Activated CD8-positive, alpha-beta T cell treated with anti-CD3 and anti-CD28 coated beads, Interleukin-2, amount 10 ng/mL, durations not matched to agents 7 days and 5 days (primary cell): ENCODE measurements around the gene APBB1. TPM values are rescaled to one million over a fixed set of nuclear protein-coding genes. Genes with fewer than 3 reads are reported as not detected.
A peak's percentile ranks its signal among the peaks of the same experiment; 100 is the strongest.

Source experiments
- ATAC-seq: fragments of 150-1000 bp; cut with Tn5 transposase; one replicate; pipeline ENCODE4 v1.10.0; 2021; ENCODE audit warnings: moderate library complexity
- CTCF ChIA-PET: fragments of 350-600 bp; sonication (Branson Sonifier 250); formaldehyde crosslinking; loops from one replicate; lab custom pipeline; 2021; ENCODE audit warnings: antibody characterized with exemption; lab: Charles Lee
- POLR2A ChIA-PET: fragments of 350-600 bp; sonication (Branson Sonifier 250); formaldehyde crosslinking; loops from one replicate; lab custom pipeline; 2021; ENCODE audit warnings: antibody characterized with exemption; lab: Charles Lee
- DNase-seq: peaks from one replicate; pipeline ENCODE4 v3.0.0-alpha.2; 2020
- H3K27ac Mint-ChIP-seq: one replicate; pipeline ENCODE4 v1.8.0; 2021; ENCODE audit warnings: mild to moderate bottlenecking, mixed read lengths
- H3K27me3 Mint-ChIP-seq: one replicate; pipeline ENCODE4 v1.8.0; 2021; ENCODE audit warnings: low read depth, mixed read lengths
- H3K36me3 Mint-ChIP-seq: one replicate; pipeline ENCODE4 v1.8.0; 2021; ENCODE audit warnings: low read depth, mixed read lengths
- H3K4me1 Mint-ChIP-seq: one replicate; pipeline ENCODE4 v1.8.0; 2021; ENCODE audit warnings: low read depth, mixed read lengths
- H3K4me3 Mint-ChIP-seq: one replicate; pipeline ENCODE4 v1.8.0; 2021; ENCODE audit warnings: mild to moderate bottlenecking, mixed read lengths
- H3K9me3 Mint-ChIP-seq: one replicate; pipeline ENCODE4 v1.8.0; 2022; ENCODE audit warnings: mixed read lengths; ENCODE audit not compliant: insufficient read depth
- total RNA-seq, 2 experiments: library from RNA; stranded (reverse); gene quantifications; one replicate each; pipeline ENCODE4 v1.2.3, GENCODE V29; 2021

APBB1 gene
- total RNA-seq, 2 experiments from 2014 or later, result 51.7 to 52.4 TPM

- Mint-ChIP-seq H3K27ac (no peak overlapping the region), H3K4me1 (no peaks in the 10 kb centered on the region), H3K9me3 (no peaks in the 10 kb centered on the region), H3K4me3 (no peak overlapping the region), H3K27me3 (peaks cover 2% of the 10 kb centered on the region), H3K36me3 (no peaks in the 10 kb centered on the region)
- POLR2A ChIA-PET, result no interaction called here
- no peak for DNase-seq
- CTCF ChIA-PET, result interaction anchor here (1.1 to 7.3 kb wide), 2 partner anchors 13 kb away, joined by 3 to 100 read pairs; no protein-coding TSS in a partner anchor
- ATAC-seq, result no peak
Observed at GRCh38 chr11:6365659-6366058, 53.2 kb downstream of the APBB1 start.

- ChIA-PET CTCF (interaction anchor here (0.6 to 7.3 kb wide), 69 partner anchors 10 to 672 kb away, joined by 3 to 108 read pairs (median 4); partner anchors contain the start of genes ARFIP2, CAVIN3, CNGA4 and SMPD1), POLR2A (interaction anchor here (1.4 kb wide), 1 partner anchor 118 kb away, joined by 5 read pairs; the partner anchor contains the start of genes ARFIP2 and TIMM10B)
- H3K4me3 Mint-ChIP-seq, result no peak overlapping the region
- H3K4me1 Mint-ChIP-seq, result no peaks in the 10 kb centered on the region
- H3K9me3 Mint-ChIP-seq, result no peaks in the 10 kb centered on the region
- ATAC-seq (peak; percentile 96), DNase-seq (peak; percentile 81)
- H3K36me3 Mint-ChIP-seq, result no peaks in the 10 kb centered on the region
- H3K27me3 Mint-ChIP-seq, result peaks cover 2% of the 10 kb centered on the region
- no peak overlapping the region for H3K27ac Mint-ChIP-seq
Observed at GRCh38 chr11:6362873-6363678, 55.8 kb downstream of the APBB1 start.

DNA sequence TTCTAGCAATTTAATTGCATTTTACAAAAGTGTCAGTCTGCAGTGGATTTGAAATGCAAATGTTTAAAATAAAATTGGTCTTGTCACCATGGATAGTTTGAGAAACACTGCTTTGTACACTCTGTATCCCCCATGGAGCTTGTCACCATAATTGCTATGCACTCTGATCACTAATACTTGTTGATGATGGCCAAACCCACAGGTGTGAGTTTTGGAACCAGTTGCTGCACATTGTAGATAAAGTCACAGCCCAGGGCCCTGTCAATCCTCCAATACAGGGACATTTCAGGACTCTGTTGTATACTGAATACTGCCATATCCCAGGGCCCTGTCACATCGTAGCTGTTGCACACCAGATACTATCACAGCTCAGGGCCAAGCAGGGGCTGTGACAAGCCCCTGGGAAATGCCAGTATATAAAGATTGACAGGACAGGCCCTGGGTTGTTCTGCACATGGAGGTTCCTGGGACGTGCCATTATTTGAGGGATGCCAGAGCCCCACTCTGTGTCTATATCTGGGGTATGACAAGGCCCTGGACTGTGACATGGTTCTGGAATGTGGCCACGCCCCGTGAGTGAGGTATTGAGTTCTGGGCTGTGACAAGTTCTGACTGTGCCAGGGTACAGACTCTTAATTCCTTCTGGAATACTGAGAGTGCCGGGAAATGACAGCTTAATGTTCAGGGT, 56.6 kb downstream of the APBB1 start:
- Mint-ChIP-seq H3K4me1 (no peaks in the 10 kb centered on the region), H3K27me3 (peaks cover 2% of the 10 kb centered on the region), H3K4me3 (no peak overlapping the region), H3K9me3 (no peaks in the 10 kb centered on the region), H3K36me3 (no peaks in the 10 kb centered on the region), H3K27ac (no peak overlapping the region)
- no peak for DNase-seq
- ChIA-PET POLR2A (interaction anchor here (1.4 kb wide), 1 partner anchor 119 kb away, joined by 5 read pairs; the partner anchor contains the start of genes ARFIP2 and TIMM10B), CTCF (interaction anchor here (0.5 to 7.3 kb wide), 61 partner anchors 10 to 1737 kb away, joined by 3 to 108 read pairs (median 5); partner anchors contain the start of genes ARFIP2, CAVIN3, CNGA4 and SMPD1)
- ATAC-seq, result no peak

- H3K27me3 Mint-ChIP-seq, result peaks cover 2% of the 10 kb centered on the region
- H3K4me3 Mint-ChIP-seq, result no peak overlapping the region
- no peaks in the 10 kb centered on the region for H3K36me3 Mint-ChIP-seq
- DNase-seq (no peak), ATAC-seq (no peak)
- H3K9me3 Mint-ChIP-seq, result no peaks in the 10 kb centered on the region
- H3K27ac Mint-ChIP-seq, result no peak overlapping the region
- ChIA-PET CTCF (interaction anchor here (1.1 to 7.3 kb wide), 5 partner anchors 8 to 762 kb away, joined by 3 to 108 read pairs (median 3); partner anchors contain the start of gene FHIP1B), POLR2A (no interaction called here)
- no peaks in the 10 kb centered on the region for H3K4me1 Mint-ChIP-seq
Observed at GRCh38 chr11:6360183-6360582, 58.7 kb downstream of the APBB1 start.

- Mint-ChIP-seq H3K4me3 (no peak overlapping the region), H3K4me1 (peaks cover 2% of the 10 kb centered on the region), H3K36me3 (no peaks in the 10 kb centered on the region), H3K27me3 (peaks cover 6% of the 10 kb centered on the region), H3K27ac (no peak overlapping the region), H3K9me3 (no peaks in the 10 kb centered on the region)
- ChIA-PET POLR2A (no interaction called here), CTCF (interaction anchor here (1.4 kb wide), 1 partner anchor 35 kb away, joined by 5 read pairs; no protein-coding TSS in a partner anchor)
- ATAC-seq, result no peak
- DNase-seq, result no peak
Observed at GRCh38 chr11:6357222-6357621, 61.7 kb downstream of the APBB1 start.

- no peak overlapping the region for H3K27ac Mint-ChIP-seq
- no peak overlapping the region for H3K4me3 Mint-ChIP-seq
- ChIA-PET POLR2A (no interaction called here), CTCF (interaction anchor here (1.4 kb wide), 1 partner anchor 34 kb away, joined by 5 read pairs; no protein-coding TSS in a partner anchor)
- ATAC-seq (no peak), DNase-seq (no peak)
- H3K4me1 Mint-ChIP-seq, result peaks cover 2% of the 10 kb centered on the region
- H3K36me3 Mint-ChIP-seq, result no peaks in the 10 kb centered on the region
- H3K9me3 Mint-ChIP-seq, result no peaks in the 10 kb centered on the region
- H3K27me3 Mint-ChIP-seq, result peaks cover 11% of the 10 kb centered on the region
Observed at GRCh38 chr11:6356503-6357055, 62.3 kb downstream of the APBB1 start.

DNA sequence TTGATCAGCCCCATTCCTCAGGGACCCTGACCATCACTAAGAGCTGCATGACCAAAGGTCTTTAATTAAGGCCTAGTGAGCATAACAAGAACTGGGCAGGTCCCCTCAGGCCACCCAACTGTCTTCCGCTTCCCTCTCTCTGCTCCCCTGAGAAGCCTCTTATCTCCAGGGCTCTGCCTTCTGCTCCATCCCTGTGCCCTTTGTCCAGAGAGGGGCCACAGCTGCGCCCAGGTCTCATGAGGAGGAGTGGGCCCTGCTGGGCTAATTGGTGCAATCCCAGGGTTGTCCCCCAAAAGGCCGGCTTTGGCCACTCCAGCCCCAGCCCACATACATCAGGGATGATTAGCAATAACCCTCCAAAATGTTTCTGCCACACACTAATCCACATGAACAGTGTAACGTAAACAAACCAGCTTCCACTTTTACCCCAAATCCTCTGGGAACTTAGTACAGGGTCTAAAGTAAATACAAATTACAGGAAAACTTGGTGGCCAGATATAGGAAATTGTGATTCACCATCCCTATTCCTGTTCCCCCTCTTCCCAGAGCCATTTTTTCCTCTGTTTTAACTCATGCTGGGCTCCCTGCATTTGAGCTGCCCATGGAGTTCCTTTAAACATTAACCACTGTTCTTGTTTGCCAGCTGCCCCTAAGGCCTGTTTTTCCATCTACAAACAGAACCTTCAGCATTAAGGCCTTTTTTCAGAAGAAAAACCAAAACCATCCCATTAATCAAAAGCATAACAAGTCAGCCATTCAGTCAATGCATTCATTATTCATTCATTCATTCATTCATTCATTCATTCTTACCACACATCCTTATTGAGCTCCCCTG, 64.0 kb downstream of the APBB1 start:
- Mint-ChIP-seq H3K9me3 (no peaks in the 10 kb centered on the region), H3K36me3 (no peaks in the 10 kb centered on the region), H3K27me3 (peaks cover 9% of the 10 kb centered on the region), H3K4me3 (no peak overlapping the region), H3K4me1 (peaks cover 2% of the 10 kb centered on the region), H3K27ac (no peak overlapping the region)
- ChIA-PET CTCF (interaction anchor here (0.7 to 5.8 kb wide), 24 partner anchors 8 to 331 kb away, joined by 3 to 100 read pairs (median 8); partner anchors contain the start of gene CAVIN3), POLR2A (no interaction called here)
- DNase-seq (no peak), ATAC-seq (no peak)

DNA sequence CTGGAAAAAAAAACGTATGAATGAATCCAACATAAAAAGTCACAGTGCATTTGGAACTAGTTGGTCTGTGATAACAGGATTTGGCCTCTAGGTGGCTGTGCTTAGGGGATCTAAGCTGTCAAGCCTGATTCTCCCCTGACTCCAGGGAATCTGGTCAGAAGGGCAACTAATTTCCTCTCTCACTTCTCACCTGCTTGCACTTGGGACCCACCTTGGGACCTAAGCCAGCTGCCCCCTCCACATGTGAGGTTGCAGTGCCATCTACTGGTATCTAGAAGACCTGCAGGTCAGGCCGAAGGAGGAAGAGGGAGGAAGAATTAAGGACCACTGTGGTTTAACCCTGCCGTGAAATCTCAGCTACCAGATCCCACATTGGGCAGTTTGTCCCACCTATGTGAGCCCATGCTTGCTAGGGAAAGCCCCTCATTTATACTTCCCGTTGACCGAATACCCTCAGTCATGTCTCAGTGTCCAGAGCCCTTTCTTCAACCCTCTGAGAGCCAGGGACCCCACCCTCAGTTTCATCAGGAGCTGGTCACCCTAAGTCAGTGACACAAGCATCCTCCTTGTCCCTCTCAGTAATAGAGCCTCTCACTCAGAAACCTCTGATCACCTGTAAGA, 65.4 kb downstream of the APBB1 start:
- H3K27ac Mint-ChIP-seq, result no peak overlapping the region

GRCh38 chr11:6351782-6352382, 67.0 kb downstream of the APBB1 start:
- CTCF ChIA-PET, result interaction anchor here (0.8 to 5.8 kb wide), 13 partner anchors 10 to 359 kb away, joined by 3 to 100 read pairs (median 5); no protein-coding TSS in a partner anchor
- Mint-ChIP-seq H3K36me3 (no peaks in the 10 kb centered on the region), H3K4me3 (no peak overlapping the region), H3K27me3 (peaks cover 9% of the 10 kb centered on the region), H3K27ac (no peak overlapping the region), H3K4me1 (peaks cover 2% of the 10 kb centered on the region), H3K9me3 (no peaks in the 10 kb centered on the region)
- ATAC-seq, result no peak
- POLR2A ChIA-PET, result interaction anchor here (1.2 kb wide), 1 partner anchor 57 kb away, joined by 3 read pairs; no protein-coding TSS in a partner anchor
- no peak for DNase-seq

More for the DNA sequence above, 65.4 kb downstream of the APBB1 start:
- ChIA-PET POLR2A (no interaction called here), CTCF (interaction anchor here (0.6 to 5.8 kb wide), 39 partner anchors 9 to 458 kb away, joined by 3 to 100 read pairs (median 7); partner anchors contain the start of genes CAVIN3 and SMPD1)
- H3K4me1 Mint-ChIP-seq, result peaks cover 2% of the 10 kb centered on the region
- H3K36me3 Mint-ChIP-seq, result no peaks in the 10 kb centered on the region
- no peaks in the 10 kb centered on the region for H3K9me3 Mint-ChIP-seq
- DNase-seq (peak; percentile 66), ATAC-seq (peak; percentile 91)
- H3K4me3 Mint-ChIP-seq, result no peak overlapping the region
- peaks cover 9% of the 10 kb centered on the region for H3K27me3 Mint-ChIP-seq

- no peak for ATAC-seq
- H3K4me3 Mint-ChIP-seq, result no peak overlapping the region
- H3K36me3 Mint-ChIP-seq, result no peaks in the 10 kb centered on the region
- CTCF ChIA-PET, result interaction anchor here (0.8 to 5.8 kb wide), 6 partner anchors 8 to 327 kb away, joined by 3 to 100 read pairs (median 6); no protein-coding TSS in a partner anchor
- no peak overlapping the region for H3K27ac Mint-ChIP-seq
- H3K9me3 Mint-ChIP-seq, result no peaks in the 10 kb centered on the region
- POLR2A ChIA-PET, result no interaction called here
- no peak for DNase-seq
- peaks cover 12% of the 10 kb centered on the region for H3K27me3 Mint-ChIP-seq
- H3K4me1 Mint-ChIP-seq, result peaks cover 2% of the 10 kb centered on the region
Observed at GRCh38 chr11:6350486-6350885, 68.4 kb downstream of the APBB1 start.
